ENCODE measurements around the gene FAM107B.
"Not testable (repeated sequence)": the region's sequence is repeated elsewhere in the genome, so short reads cannot be mapped to it uniquely, and the experiment has no call there.

DNA sequence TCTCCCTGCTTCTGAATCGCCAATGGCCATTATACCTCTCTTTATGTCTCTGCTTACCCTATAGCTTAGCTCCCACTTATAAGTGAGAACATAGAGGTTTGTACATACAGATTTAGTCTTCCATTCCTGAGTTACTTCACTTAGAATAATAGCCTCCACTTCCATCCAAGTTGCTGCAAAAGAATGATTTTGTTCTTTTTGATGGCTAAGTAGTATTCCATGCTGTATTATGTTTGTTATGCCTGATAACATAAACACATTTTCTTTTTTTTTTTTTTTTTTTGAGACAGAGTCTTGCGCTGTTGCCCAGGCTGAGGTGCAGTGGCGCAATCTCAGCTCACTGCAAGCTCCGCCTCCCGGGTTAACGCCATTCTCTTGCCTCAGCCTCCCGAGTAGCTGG, 42.0 kb upstream of the FAM107B start:
- TF ChIP-seq, protein P1, sequence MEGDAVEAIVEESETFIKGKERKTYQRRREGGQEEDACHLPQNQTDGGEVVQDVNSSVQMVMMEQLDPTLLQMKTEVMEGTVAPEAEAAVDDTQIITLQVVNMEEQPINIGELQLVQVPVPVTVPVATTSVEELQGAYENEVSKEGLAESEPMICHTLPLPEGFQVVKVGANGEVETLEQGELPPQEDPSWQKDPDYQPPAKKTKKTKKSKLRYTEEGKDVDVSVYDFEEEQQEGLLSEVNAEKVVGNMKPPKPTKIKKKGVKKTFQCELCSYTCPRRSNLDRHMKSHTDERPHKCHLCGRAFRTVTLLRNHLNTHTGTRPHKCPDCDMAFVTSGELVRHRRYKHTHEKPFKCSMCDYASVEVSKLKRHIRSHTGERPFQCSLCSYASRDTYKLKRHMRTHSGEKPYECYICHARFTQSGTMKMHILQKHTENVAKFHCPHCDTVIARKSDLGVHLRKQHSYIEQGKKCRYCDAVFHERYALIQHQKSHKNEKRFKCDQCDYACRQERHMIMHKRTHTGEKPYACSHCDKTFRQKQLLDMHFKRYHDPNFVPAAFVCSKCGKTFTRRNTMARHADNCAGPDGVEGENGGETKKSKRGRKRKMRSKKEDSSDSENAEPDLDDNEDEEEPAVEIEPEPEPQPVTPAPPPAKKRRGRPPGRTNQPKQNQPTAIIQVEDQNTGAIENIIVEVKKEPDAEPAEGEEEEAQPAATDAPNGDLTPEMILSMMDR (IDR thresholded peaks at IDR 0.05 in 2 of 3, conservative IDR thresholded peaks at IDR 0.05 in 1 of 3; ENCODE audit: control insufficient read depth in 2 of 3, extremely low read depth in 1 of 3, insufficient read depth in 1 of 3, low read depth in 3 of 3, low read length in 3 of 3), result not testable (repeated sequence)
- not testable (repeated sequence) for TF ChIP-seq POU2F2 (IDR thresholded peaks at IDR 0.05; ENCODE audit: borderline replicate concordance, low read depth, low read length)

Measured in GM12878 (cell line).